GM19193 (cell line): ENCODE measurements around the gene KIFC3.
A peak's percentile ranks its signal among the peaks of the same experiment; 100 is the strongest.

ENCODE experiments used
- POLR2A ChIP-seq: IDR thresholded peaks from 4 replicates; pipeline ENCODE4 v1.6.1; 2011; ENCODE audit not compliant: insufficient read depth, insufficient read length; ENCODE audit errors: extremely low read depth

Gene KIFC3

DNA sequence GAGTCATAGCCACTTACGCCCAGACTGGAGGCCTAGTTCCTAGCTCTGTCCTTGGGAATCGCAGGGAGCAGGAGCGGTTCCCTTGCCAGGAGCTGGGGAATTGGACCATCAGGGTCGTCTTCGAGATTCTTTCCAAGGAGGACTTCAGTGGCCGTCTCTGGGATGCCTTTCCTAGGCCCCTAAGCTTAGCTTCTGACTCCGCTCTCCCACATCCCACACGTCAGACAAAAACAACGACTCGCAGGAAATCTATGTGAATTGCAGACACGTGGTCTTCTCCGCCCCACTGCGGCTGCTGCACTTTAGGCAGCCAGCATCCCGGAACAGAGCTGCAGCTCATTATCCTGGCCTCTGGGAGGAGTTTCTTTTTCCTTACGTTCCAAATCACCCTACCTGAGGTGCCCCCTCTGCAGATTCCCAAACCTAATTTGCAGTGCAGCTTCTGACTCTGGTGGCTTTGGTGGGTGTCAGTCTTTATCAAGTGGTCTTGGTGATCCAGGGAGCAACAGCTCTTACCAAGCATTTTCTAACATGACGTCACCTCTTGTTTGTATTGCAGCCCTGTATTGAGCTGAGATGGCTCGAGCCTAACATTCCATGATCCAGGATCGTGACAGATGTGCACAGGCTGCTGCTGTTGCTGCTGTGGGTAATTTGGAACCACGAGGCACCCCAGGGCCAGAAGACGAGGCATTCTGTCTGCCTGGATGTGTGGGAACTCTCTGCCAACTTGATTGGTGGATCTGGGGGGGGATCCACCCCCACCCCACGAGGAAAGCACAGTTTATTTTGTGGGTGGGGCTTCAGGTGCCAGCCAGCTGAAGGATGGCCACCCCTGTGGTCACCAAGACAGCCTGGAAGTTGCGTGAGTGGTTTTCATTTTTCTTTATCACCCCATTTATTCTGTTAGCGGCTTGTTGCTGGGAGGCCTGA, 65.6 kb downstream of the KIFC3 start:
- no peak for TF ChIP-seq POLR2A

DNA sequence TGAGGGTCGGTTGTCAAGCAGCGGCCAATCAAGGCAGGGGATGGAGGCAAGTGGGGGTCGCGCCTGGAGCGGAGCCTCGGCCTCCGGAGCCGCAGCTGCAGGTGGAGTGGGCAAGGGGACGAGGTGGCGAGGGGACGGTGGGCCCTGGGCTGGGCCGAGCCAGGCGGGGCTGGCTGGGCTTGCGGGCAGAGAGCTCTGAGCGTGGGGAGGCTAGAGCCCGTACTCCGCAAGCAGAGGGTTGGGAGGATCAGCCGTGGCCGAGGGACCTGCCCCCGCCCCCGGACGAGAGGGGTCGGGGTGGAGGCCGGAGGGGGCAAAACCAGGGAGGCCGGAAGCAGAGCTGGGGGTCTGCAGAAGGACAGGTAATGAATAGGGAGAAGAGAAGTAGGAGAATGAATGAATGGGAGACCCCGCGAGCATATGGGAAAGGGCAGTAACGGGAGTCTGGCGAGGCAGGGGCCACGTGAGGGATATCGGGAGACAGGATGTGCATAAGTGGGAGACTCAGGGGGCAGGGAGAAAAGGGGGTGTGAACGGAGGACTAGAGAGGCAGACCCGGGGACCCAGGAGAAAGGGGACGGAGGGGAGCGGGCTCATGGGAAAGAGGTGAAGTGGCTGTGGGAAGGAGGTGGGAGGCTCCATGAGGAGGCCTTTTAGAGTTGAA, 66.4 kb downstream of the KIFC3 start, which contains the start of gene KATNB1:
Gene KATNB1 (plus strand): TSS at position 16 of the 664 bp plus-strand sequence. CDS start 1,474 bp downstream, outside the sequence.
- peak; percentile 34 for TF ChIP-seq POLR2A

DNA sequence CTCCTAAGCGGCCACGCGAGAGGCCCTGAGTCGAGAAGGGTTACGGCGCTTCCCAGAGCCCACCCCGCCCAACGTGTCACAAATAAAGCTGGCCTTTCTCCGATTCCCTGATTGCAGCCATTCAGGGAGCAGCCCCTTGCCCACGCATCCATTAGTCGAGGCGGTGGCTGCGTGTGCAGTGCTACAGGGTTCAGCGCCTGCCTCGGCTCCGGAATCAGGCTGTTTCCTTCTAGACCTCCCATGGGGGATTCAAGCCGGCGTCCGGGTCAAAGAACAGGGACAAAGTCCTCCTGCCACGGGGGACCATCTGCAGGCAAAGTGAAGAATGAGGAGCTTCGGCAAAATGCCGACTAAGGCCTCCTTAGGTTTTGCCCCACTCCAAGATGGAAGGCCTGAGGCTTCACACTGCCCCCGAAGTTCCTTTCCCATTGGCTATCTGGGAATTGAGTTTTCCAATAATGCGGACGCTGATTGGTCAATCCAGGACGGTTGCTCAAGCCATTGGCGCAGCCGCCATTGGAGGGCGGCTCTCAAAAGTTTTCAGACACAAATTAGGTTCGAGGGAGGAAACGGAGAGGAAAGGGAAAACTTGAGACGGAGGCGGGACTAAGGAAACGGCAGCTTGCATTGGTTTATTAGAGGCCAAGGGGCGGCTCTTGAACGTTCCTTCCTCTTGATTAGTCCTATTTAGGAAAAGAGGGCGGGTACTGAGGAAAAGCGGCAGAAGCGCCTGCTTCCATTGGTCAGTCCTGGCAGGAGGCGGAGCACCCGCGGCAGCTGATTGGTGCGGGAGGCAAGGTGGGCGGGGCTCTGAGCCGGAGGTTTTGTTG, 67.2 kb downstream of the KIFC3 start:
- TF ChIP-seq POLR2A: peak; percentile 74

DNA sequence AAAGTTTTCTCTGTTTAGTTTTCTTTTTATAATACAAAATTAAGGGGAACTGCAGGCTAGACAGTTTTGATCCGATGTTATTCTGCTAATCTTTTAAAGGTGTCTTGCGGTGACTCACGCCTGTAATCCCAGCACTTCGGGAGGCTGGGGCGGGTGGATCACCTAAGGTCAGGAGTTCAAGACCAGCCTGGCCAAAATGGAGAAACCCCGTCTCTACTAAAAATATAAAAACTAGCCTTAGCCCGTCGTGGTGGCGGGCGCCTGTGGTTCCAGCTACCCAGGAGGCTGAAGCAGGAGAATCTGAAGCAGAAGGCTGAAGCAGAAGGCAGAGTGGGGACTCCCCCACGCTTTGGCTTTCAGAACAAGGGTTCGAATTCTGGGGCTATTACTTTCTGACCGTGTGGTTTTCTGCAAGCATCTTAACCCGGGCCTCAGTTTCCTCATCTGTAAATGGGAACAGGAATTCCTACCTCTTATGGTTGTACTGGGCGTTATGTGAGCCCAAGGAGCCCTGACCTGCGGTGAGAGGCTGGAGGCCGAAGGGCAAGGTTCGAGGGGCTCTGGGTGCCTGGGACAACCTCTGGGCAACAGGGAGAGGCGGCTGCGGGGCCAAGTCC, 67.9 kb downstream of the KIFC3 start:
- no peak for TF ChIP-seq POLR2A

DNA sequence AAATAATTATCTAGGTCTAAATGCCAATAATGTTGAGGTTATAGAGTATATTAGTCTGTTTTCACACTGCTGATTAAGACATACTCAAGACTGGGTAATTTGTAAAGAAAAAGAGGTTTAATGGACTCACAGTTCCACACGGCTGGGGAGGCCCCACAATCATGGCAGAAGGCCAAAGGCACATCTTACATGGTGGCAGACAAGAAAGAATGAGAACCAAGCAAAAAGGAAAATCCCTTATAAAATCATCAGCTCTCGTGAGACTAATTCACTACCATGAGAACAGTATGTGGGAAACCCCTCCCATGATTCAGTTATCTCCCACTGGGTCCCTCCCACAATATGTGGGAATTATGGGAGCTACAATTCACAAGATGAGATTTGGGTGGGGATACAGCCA, 69.6 kb downstream of the KIFC3 start:
- no peak for TF ChIP-seq POLR2A

DNA sequence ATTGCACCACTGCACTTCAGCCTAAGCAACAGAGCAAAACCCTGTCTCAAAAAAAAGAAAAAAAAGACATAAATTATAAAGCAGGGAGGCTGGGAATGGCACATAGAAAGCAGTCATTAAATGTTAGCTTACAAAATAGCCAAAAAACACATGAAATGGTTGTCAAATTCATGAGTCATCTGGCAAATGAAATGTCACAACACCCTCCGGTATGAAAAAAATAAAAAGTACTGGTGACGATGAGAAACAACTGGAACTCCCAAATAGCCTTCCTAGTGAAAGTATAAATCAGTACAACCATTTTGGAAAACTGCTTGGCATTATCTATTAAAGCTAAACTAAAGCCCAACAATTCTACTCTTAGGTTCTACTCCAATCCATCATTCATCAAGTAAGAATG, 70.3 kb downstream of the KIFC3 start:
- no peak for TF ChIP-seq POLR2A

DNA sequence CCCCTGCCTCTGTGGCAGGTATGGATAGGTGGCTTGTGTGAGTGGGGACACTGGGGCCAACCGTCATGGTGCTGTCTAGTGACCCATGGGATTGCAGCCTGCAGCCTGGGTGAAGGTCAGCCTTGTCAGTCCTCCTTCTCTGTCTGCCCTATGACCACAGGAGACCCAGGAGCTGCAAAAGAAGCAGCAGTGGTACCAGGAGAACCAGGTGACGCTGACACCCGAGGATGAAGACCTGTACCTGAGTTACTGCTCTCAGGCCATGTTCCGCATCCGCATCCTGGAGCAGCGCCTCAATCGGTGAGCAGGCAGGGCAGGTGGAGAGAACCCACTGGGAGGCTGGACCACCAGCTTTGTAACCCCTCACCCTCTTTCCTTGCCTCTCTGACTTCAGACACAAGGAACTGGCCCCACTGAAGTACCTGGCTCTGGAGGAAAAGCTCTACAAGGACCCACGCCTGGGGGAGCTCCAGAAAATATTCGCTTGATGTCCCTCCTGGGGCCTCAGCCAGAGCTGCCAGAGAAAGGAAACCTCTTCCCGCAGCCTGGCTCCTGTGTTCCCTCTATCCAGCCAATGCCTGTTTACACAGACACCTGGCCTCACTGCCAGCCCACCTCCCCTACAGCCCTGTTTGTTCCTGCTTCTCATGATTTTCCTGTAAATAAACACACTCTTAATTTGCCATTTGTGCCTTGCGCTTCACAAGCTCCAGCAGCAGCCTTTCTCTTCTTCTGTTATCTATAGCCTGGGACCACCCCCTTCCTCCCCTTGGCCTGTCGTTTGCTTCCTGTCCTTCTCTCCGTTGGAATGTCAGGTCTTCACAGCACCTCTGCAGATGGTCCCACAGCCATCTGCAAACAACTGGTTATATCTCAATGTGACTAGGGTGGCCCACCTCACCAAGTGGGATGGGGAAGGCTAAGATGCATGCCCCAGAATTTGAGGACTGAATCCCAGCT, 71.2 kb downstream of the KIFC3 start:
- no peak for TF ChIP-seq POLR2A

DNA sequence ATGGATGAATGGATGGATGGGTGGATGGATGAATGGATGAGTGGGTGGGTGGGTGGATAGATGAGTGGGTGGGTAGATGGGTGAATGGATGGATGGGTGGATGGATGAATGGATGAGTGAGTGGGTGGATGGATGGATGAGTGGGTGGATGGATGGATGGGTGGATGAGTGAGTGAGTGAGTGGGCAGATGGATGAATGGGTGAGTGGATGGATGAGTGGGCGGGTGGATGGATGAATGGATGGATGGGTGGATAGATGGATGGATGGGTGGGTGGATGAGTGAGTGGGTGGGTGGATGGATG, 73.2 kb downstream of the KIFC3 start:
- no peak for TF ChIP-seq POLR2A

DNA sequence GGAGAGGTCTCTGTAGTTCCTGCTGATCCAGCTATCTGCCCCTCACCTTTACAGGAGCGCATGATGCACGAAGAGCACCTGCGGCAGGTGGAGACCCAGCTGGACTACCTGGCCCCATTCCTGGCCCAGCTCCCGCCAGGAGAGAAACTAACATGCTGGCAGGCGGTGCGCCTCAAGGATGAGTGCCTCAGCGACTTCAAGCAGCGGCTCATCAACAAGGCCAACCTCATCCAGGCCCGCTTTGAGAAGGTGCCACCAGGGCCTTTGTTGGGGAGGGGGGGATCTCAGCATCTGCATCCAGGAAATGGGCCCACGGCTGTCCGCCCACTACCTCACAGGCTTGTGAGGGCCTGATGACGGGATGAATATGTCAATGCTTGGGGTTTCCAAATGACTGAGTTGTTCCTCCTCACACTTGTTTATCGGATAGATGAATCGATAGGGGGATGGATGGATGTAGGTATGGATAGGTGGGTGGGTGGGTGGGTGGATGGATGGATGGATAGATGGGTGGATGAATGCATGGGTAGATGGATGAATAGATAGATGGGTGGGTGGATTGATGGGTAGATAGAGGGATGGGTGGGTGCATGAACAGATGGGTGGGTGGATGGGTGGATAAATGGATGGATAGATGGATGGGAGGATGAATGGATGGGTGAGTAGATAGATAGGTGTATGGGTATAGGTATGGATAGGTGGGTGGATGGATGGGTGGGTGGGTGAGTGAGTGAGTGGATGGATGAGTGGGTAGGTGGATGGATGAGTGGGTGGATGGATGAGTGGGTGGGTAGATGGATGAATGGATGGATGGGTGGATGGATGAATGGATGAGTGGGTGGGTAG, 73.7 kb downstream of the KIFC3 start:
- no peak for TF ChIP-seq POLR2A

DNA sequence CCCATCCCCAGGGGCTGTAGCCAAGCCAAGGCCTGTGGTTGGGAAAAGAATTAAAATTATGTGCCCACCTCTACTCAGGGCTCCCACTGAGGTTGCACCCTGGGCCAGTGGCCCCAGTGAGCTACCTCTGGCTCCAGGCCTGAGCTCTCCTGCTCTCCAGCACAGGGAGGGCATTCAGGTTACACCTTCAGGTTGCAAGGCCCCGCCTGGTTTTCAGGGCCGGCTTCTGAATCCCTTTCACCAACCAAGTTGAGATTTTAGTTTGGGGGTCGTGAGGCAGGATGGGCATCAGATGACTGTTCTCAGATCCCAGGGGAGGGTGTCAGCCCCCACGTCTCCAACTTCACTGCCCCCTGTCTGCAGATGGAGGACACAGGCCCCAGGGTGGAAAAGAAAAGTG, 74.7 kb downstream of the KIFC3 start:
- TF ChIP-seq POLR2A: no peak

DNA sequence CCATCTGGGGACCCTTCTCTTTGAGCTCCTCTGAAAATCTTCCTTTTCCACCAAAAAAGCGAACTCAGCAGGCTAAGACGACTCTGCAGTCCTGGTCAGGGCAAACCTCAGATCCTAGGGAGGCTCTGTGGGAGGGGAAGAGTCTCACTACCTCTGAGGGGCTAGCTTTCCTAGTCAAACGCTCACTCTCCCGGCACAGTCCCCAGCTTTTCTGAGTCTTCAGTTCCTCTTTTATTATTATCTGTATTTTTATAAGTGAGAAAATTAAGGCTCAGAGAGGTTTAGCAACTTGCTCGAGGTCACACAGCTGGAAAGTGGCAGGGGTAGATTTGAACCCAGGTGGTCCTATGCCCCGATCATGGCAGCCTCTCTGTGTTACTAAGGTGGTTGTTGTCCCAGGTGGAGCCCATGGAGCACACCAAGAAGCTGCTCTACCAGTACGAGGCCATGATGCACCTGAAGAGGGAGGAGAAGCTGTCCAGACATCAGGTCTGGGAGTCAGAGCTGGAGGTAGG, 75.8 kb downstream of the KIFC3 start:
- no peak for TF ChIP-seq POLR2A

DNA sequence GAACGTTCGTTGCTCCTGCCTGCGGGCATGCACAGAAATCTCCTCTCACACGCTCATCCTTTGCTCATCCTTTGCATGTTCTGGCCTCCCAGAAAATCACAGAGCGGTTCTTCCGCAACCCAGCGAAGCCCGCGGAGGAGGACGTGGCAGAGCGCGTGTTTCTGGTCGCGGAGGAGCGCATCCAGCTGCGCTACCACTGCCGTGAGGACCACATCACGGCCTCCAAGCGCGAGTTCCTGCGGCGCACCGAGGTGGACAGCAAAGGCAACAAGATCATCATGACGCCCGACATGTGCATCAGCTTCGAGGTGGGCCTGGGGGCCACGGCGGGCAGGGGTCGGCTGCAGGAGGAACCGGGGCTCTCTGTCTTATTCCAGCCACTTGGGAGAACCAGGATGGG, 76.3 kb downstream of the KIFC3 start:
- TF ChIP-seq POLR2A: no peak

DNA sequence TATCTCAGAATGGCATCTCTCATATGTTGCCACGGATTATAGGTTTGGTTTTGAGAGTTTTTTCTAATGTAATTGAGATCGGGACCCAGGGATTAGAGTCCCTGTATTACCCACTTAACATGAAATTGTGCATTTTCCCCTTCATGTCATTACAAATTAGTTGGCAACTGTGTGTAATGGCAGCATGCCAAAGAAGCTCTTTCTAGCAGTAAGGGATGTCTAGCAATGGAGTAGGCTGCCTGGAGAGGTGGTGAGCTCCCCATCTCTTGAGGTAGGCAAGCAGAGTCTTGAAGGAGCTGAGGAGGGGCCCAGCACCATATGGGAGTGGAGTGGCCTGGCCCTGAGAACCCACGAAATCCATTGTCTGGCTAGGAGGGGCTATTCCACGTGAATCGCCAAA, 76.7 kb downstream of the KIFC3 start:
- no peak for TF ChIP-seq POLR2A

DNA sequence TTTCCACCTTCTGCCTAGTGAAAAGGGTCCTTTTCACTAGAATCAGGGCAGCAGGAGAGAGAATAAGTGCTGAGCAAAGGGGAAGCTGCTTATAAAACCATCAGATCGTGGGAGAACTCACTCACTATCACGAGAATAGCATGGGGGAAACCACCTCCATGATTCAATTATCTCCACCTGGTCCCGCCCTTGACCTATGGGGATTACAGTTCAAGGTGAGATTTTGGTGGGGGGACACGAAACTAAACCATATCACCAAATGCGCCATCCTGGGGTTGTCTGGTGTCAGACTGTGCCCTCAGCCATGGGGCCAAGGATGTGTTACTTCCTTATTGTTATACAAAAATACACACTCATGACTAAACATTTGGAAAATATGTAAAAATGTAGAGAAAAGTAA, 77.1 kb downstream of the KIFC3 start:
- no peak for TF ChIP-seq POLR2A
